ENCODE data around the gene TBC1D8B.
"Not testable (repeated sequence)": the region's sequence is repeated elsewhere in the genome, so short reads cannot be mapped to it uniquely, and the experiment has no call there.

DNA sequence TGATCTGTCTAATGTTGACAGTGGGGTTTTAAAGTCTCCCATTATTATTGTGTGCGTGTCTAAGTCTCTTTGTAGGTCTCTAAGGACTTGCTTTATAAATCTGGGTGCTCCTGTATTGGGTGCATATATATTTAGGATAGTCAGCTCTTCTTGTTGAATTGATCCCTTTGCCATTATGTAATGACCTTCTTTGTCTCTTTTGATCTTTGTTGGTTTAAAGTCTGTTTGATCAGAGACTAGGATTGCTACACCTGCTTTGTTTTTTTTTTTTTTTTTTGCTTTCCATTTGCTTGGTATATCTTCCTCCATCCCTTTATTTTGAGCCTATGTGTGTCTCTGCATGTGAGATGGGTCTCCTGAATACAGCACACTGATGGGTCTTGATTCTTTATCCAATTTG lies 33.2 kb upstream of the TBC1D8B start:
- TF ChIP-seq, protein P1, sequence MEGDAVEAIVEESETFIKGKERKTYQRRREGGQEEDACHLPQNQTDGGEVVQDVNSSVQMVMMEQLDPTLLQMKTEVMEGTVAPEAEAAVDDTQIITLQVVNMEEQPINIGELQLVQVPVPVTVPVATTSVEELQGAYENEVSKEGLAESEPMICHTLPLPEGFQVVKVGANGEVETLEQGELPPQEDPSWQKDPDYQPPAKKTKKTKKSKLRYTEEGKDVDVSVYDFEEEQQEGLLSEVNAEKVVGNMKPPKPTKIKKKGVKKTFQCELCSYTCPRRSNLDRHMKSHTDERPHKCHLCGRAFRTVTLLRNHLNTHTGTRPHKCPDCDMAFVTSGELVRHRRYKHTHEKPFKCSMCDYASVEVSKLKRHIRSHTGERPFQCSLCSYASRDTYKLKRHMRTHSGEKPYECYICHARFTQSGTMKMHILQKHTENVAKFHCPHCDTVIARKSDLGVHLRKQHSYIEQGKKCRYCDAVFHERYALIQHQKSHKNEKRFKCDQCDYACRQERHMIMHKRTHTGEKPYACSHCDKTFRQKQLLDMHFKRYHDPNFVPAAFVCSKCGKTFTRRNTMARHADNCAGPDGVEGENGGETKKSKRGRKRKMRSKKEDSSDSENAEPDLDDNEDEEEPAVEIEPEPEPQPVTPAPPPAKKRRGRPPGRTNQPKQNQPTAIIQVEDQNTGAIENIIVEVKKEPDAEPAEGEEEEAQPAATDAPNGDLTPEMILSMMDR (IDR thresholded peaks at IDR 0.05), result not testable (repeated sequence)
- TF ChIP-seq POLR2A (IDR thresholded peaks at IDR 0.05), result not testable (repeated sequence)

Data from thyroid gland (tissue), 4 donors.